Skeletal muscle satellite cell (primary cell): ENCODE data around the gene BEND4.

Source experiments
- H3K27me3 ChIP-seq: 2 replicates; pipeline ENCODE4 v1.7.0; 2013; ENCODE audit warnings: low read length; ENCODE audit not compliant: control insufficient read depth, insufficient read depth
- H3K36me3 ChIP-seq: 2 replicates; pipeline ENCODE4 v1.7.0; 2013; ENCODE audit warnings: mild to moderate bottlenecking, control low read depth, low read length; ENCODE audit not compliant: insufficient read depth
- H3K4me1 ChIP-seq: 2 replicates; pipeline ENCODE4 v1.7.0; 2013; ENCODE audit warnings: low read length; ENCODE audit not compliant: control insufficient read depth, insufficient read depth
- H3K4me2 ChIP-seq: 2 replicates; pipeline ENCODE4 v1.7.0; 2013; ENCODE audit warnings: mild to moderate bottlenecking, low read length
- H3K4me3 ChIP-seq: 2 replicates; pipeline ENCODE4 v1.7.0; 2013; ENCODE audit warnings: low read length
- H3K9ac ChIP-seq: 2 replicates; pipeline ENCODE4 v1.7.0; 2013; ENCODE audit warnings: mild to moderate bottlenecking, low read depth, low read length, moderate library complexity
- H3K9me3 ChIP-seq: replicated peaks from 2 replicates; pipeline ENCODE4 v1.7.0; 2013; ENCODE audit warnings: mild to moderate bottlenecking, control low read depth, low read length

BEND4 gene

DNA sequence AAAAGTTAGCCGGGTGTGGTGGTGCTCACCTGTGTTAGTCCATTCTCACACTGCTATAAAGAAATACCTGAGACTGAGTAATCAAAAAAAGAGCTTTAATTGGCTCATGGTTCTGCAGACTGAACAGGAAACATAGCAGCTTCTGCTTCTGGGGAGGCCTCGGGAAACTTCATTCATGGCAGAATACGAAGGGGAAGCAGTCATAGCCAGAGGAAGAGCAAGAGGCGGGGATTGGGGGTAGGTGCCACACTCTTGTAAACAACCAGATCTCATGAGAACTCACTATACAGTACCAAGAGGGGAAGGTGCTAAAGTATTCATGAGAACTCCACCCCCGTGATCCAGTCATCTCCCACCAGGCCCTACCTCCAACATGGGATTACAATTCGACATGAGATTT lies 64.1 kb downstream of the BEND4 start:
- H3K36me3 ChIP-seq, result peaks cover 18% of the 10 kb centered on the region

DNA sequence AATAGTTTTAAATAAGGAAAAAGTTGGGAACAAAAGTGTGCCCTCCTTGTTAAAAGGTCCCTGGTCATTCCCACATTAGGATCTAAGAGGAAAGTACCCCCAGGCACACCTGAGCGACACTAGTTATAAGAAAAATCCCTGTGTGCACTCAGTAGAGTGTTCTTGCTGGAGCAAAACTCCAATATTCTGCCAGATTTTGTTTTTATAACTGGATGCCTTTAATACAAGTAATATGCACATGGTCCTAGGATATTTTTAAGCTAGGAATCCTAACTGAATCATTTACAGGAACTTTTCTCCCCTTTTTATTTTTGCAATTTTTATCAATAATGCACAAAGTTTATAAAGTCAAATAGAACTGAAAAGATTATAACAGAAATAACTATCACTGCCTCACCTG lies 68.6 kb downstream of the BEND4 start:
- Histone ChIP-seq H3K4me3 (no peak overlapping the region), H3K4me1 (no peaks in the 10 kb centered on the region), H3K9me3 (no peaks in the 10 kb centered on the region), H3K36me3 (peaks cover 27% of the 10 kb centered on the region), H3K4me2 (no peak overlapping the region), H3K9ac (no peak overlapping the region), H3K27me3 (no peaks in the 10 kb centered on the region)

More for the DNA sequence above, 64.1 kb downstream of the BEND4 start:
- Histone ChIP-seq H3K9ac (no peak overlapping the region), H3K27me3 (no peaks in the 10 kb centered on the region), H3K4me2 (no peak overlapping the region), H3K9me3 (no peaks in the 10 kb centered on the region), H3K4me3 (no peak overlapping the region), H3K4me1 (no peaks in the 10 kb centered on the region)

DNA sequence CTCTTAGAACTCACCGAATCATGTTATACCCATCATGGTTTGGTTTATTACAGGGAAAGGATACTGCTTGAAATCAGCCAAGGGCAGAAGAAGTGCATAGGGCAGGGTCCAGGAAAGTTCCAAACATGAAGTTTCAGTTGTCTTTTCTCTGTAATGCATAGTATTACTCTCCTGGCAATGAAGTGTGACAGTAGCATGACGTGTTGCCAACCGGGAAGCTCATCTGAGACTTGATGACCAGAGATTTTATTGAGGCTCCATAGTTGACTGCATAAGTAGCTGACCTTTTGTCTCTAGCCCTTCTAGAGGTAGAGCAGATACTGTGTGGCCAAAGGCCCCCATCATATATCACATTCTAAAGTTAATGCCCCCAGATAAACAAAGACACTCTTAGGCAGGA lies 72.1 kb downstream of the BEND4 start:
- Histone ChIP-seq H3K4me3 (no peak overlapping the region), H3K27me3 (no peaks in the 10 kb centered on the region), H3K36me3 (peaks cover 12% of the 10 kb centered on the region), H3K4me2 (no peak overlapping the region), H3K9me3 (no peaks in the 10 kb centered on the region), H3K4me1 (no peaks in the 10 kb centered on the region), H3K9ac (no peak overlapping the region)

DNA sequence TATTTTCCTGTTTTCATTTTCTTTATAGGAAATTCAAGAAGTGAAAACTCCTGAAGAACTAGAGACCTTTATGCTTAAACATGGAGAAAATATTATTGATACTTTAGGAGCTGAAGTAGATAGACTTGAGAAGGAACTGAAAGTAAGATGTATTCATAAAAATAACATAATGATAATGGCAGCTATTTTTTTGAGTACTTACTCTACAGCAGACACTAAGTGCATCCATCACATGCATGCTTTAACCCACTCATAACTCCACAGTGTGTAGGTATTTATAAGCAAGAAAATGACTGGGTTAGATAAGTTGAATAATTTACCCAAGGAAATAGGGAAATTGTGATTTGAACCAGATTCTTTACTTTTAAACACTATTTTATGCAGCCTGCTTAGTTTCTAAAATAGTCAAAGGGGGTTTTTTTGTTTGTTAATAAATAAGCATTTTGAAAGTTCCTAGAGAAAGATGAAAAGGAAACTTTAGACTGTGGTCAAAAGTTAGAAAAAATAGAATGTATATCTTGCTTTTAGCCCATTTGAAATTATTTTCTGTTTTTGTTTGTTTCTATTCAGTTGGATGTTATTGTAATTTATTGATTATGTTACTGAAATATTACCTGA lies 74.2 kb downstream of the BEND4 start:
- Histone ChIP-seq H3K4me1 (no peaks in the 10 kb centered on the region), H3K9ac (no peak overlapping the region), H3K4me3 (no peak overlapping the region), H3K36me3 (peaks cover 15% of the 10 kb centered on the region), H3K27me3 (no peaks in the 10 kb centered on the region), H3K9me3 (no peaks in the 10 kb centered on the region), H3K4me2 (no peak overlapping the region)

DNA sequence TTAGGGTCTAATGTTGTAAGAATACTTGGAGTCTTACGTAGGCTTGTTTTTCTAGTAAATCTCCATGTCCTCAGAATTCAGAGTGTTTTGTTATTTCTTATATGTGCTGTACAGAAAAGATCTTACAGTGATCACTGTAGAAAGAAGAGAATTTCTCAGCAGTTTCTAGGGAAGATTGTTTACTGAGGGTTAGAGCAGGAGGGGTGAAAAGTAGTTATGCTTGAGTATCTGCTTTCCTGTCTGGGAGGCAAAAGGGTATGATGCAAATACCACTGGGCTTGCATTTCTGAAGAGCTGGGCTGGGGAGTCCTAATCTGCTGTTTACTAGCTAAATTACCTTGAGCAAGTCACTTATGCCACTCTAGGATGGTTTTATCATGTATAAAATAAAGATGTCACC lies 78.2 kb downstream of the BEND4 start:
- Histone ChIP-seq H3K9ac (no peak overlapping the region), H3K4me3 (no peak overlapping the region), H3K27me3 (no peaks in the 10 kb centered on the region), H3K9me3 (no peaks in the 10 kb centered on the region), H3K36me3 (peaks cover 22% of the 10 kb centered on the region), H3K4me2 (no peak overlapping the region), H3K4me1 (no peaks in the 10 kb centered on the region)

DNA sequence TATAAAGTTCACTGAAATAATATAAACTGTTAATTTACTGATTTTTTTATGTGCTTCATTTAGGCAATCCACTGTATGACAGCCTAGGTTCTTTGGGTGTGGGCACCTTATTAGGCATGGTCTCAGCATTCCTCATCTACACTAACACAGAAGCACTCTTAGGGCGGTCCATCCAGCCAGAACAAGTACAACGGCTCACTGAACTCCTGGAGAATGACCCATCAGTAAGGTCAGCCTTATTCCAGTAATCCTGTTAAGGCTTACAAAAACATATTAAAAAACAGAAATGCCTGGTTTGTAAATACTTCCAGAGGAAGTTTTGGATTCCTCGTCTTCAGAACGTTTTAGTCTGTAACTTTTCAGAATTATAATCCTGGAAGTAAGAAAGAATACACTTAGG lies 82.0 kb downstream of the BEND4 start:
- Histone ChIP-seq H3K4me1 (no peaks in the 10 kb centered on the region), H3K36me3 (peaks cover 34% of the 10 kb centered on the region), H3K4me3 (no peak overlapping the region), H3K4me2 (no peak overlapping the region), H3K9ac (no peak overlapping the region), H3K27me3 (no peaks in the 10 kb centered on the region), H3K9me3 (no peaks in the 10 kb centered on the region)

DNA sequence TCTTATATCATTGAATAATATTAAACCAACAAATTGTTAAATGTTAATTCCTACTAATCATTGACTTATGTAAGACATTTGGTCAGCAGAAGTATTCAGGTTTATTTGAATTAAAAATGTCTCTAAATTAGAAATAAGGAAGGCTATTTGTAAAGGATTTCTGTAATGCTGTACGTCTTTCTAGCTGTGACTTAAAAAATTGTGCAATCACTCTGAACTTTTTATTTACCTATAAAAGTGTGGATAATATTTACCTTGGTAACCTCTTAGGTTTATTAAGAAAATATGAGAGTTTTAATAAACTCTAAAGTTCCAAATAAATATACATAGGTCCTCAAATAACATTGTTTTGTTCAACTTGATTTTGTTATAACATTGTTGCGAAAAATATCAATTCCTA lies 85.2 kb downstream of the BEND4 start:
- Histone ChIP-seq H3K4me2 (no peak overlapping the region), H3K9ac (no peak overlapping the region), H3K4me1 (no peaks in the 10 kb centered on the region), H3K27me3 (no peaks in the 10 kb centered on the region), H3K36me3 (peaks cover 35% of the 10 kb centered on the region), H3K9me3 (no peaks in the 10 kb centered on the region), H3K4me3 (no peak overlapping the region)

DNA sequence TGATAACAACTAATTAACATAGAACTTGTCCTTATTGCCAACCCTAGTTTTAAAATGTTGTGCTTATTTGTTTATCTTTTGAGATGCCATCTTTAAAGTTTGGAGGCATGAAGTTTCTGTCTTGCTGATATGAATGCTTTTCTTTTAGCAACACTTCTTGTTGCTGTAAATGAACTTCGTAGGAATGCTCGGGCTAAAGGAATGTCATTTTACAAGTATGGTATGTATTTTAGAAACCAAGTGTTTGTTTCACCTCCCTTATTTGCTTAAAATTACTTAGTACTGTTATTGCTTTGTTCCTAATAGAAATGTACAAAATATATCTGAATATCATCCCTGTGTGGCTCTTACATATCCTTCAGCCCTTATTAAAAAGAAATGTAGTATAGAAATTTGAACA lies 86.1 kb downstream of the BEND4 start:
- H3K4me3 ChIP-seq, result no peak overlapping the region
- no peaks in the 10 kb centered on the region for H3K9me3 ChIP-seq
- H3K9ac ChIP-seq, result no peak overlapping the region
- H3K4me2 ChIP-seq, result no peak overlapping the region
- H3K27me3 ChIP-seq, result no peaks in the 10 kb centered on the region
- H3K4me1 ChIP-seq, result no peaks in the 10 kb centered on the region
- H3K36me3 ChIP-seq, result peaks cover 36% of the 10 kb centered on the region
